DND-41 (cell line): ENCODE results near the gene RAB30.

Experiments
- ATAC-seq: fragments of 200-7000 bp; cut with Tn5 transposase; 3 replicates; pipeline ENCODE4 v1.9.1; 2021; ENCODE audit warnings: low read depth; ENCODE audit not compliant: insufficient read depth
- DNase-seq: peaks from one replicate; pipeline ENCODE4 v3.0.0-alpha.2; 2020
- H2AFZ ChIP-seq: 2 replicates; pipeline ENCODE4 v1.6.0; 2012; ENCODE audit warnings: low read depth, low read length
- H3K27ac ChIP-seq: 2 replicates; pipeline ENCODE4 v1.5.1; 2012; ENCODE audit warnings: low read length, inconsistent platforms
- H3K27me3 ChIP-seq: fragments of 200-600 bp; sonication (generic); 2 replicates; pipeline ENCODE4 v1.6.0; 2012; ENCODE audit warnings: low read length, mild to moderate bottlenecking, inconsistent platforms; ENCODE audit not compliant: insufficient read depth, poor library complexity
- H3K36me3 ChIP-seq: 2 replicates; pipeline ENCODE4 v1.5.1; 2012; ENCODE audit warnings: low read length, inconsistent platforms; ENCODE audit not compliant: insufficient read depth
- H3K4me1 ChIP-seq: 2 replicates; pipeline ENCODE4 v1.5.1; 2012; ENCODE audit warnings: mild to moderate bottlenecking, low read length; ENCODE audit not compliant: insufficient read depth
- H3K4me2 ChIP-seq: 2 replicates; pipeline ENCODE4 v1.6.0; 2012; ENCODE audit warnings: mild to moderate bottlenecking, moderate library complexity, low read length, inconsistent platforms; ENCODE audit not compliant: insufficient read depth
- H3K4me3 ChIP-seq, 2 experiments: fragments of 200-600 bp in 1 of 2; shearing (Covaris generic) in 1 of 2; 2 replicates each; pipeline ENCODE4 v1.5.1; 2012 to 2016; ENCODE audit warnings: inconsistent platforms in 2 of 2, low read length in 2 of 2, mild to moderate bottlenecking in 2 of 2, low read depth in 1 of 2, moderate library complexity in 1 of 2
- H3K79me2 ChIP-seq: 2 replicates; pipeline ENCODE4 v1.6.0; 2012; ENCODE audit warnings: low read length, inconsistent platforms; ENCODE audit not compliant: insufficient read depth
- H3K9ac ChIP-seq: 2 replicates; pipeline ENCODE4 v1.6.0; 2012; ENCODE audit warnings: low read depth, mild to moderate bottlenecking, inconsistent platforms, low read length, moderate library complexity
- H3K9me3 ChIP-seq: 2 replicates; pipeline ENCODE4 v1.5.1; 2012; ENCODE audit warnings: low read length, moderate library complexity, mild to moderate bottlenecking, inconsistent platforms; ENCODE audit not compliant: insufficient read depth, severe bottlenecking
- H4K20me1 ChIP-seq: 2 replicates; pipeline ENCODE4 v1.6.0; 2012; ENCODE audit warnings: low read length; ENCODE audit not compliant: insufficient read depth
- CTCF ChIP-seq: IDR thresholded peaks from 2 replicates; pipeline ENCODE4 v1.5.1; 2012; ENCODE audit warnings: borderline replicate concordance, low read length, moderate library complexity, mild to moderate bottlenecking; ENCODE audit not compliant: poor library complexity, severe bottlenecking; ENCODE audit errors: extremely low read depth
- EZH2 ChIP-seq: IDR thresholded peaks from 3 replicates; pipeline ENCODE4 v1.6.1; 2012; ENCODE audit warnings: borderline replicate concordance, low read depth, mild to moderate bottlenecking, moderate library complexity, low read length, inconsistent platforms; ENCODE audit not compliant: severe bottlenecking

The RAB30 gene

GRCh38 chr11:82986446-82986845 is 85.3 kb downstream of the RAB30 start:
- Histone ChIP-seq H3K4me2 (no peak overlapping the region), H3K36me3 (no peaks in the 10 kb centered on the region), H3K9me3 (no peaks in the 10 kb centered on the region), H3K4me1 (no peaks in the 10 kb centered on the region), H2AFZ (no peak overlapping the region), H3K27me3 (no peaks in the 10 kb centered on the region), H3K79me2 (no peaks in the 10 kb centered on the region), H4K20me1 (no peaks in the 10 kb centered on the region), H3K4me3 (no peak overlapping the region), H3K27ac (no peak overlapping the region), H3K9ac (no peak overlapping the region)
- DNase-seq (no peak), ATAC-seq (no peak)
- TF ChIP-seq EZH2, result no peak
- no peak for TF ChIP-seq CTCF

- Histone ChIP-seq H3K27me3 (no peaks in the 10 kb centered on the region), H3K79me2 (no peaks in the 10 kb centered on the region), H3K4me3 (no peak overlapping the region), H3K9me3 (no peaks in the 10 kb centered on the region), H3K9ac (no peak overlapping the region), H3K27ac (no peak overlapping the region), H3K36me3 (no peaks in the 10 kb centered on the region), H3K4me2 (no peak overlapping the region), H3K4me1 (no peaks in the 10 kb centered on the region), H4K20me1 (no peaks in the 10 kb centered on the region), H2AFZ (no peak overlapping the region)
- DNase-seq, result no peak
- no peak for TF ChIP-seq CTCF
- no peak for TF ChIP-seq EZH2
- ATAC-seq, result no peak
These were observed 89.8 kb downstream of the RAB30 start for GRCh38 chr11:82981852-82982251.

- no peak for TF ChIP-seq CTCF
- no peak for TF ChIP-seq EZH2
- Histone ChIP-seq H3K79me2 (no peaks in the 10 kb centered on the region), H3K4me3 (no peak overlapping the region), H3K9ac (no peak overlapping the region), H3K27me3 (no peaks in the 10 kb centered on the region), H3K9me3 (no peaks in the 10 kb centered on the region), H3K36me3 (no peaks in the 10 kb centered on the region), H3K27ac (no peak overlapping the region), H3K4me1 (no peaks in the 10 kb centered on the region), H4K20me1 (no peaks in the 10 kb centered on the region), H3K4me2 (no peak overlapping the region), H2AFZ (no peak overlapping the region)
- ATAC-seq, result no peak
- no peak for DNase-seq
These were observed 90.8 kb downstream of the RAB30 start for GRCh38 chr11:82980947-82981346.

GRCh38 chr11:82980292-82980691 is 91.4 kb downstream of the RAB30 start:
- H3K27ac ChIP-seq, result no peak overlapping the region
- no peak for DNase-seq

More at GRCh38 chr11:82980292-82980691, 91.4 kb downstream of the RAB30 start:
- Histone ChIP-seq H3K4me2 (no peak overlapping the region), H3K9ac (no peak overlapping the region), H2AFZ (no peak overlapping the region), H3K27me3 (no peaks in the 10 kb centered on the region), H3K79me2 (no peaks in the 10 kb centered on the region), H3K4me1 (no peaks in the 10 kb centered on the region), H3K9me3 (no peaks in the 10 kb centered on the region), H3K36me3 (no peaks in the 10 kb centered on the region), H4K20me1 (no peaks in the 10 kb centered on the region), H3K4me3 (no peak overlapping the region)
- no peak for ATAC-seq
- no peak for TF ChIP-seq EZH2
- no peak for TF ChIP-seq CTCF
